ENCODE measurements around the gene WFDC12. TPM values are rescaled to one million over a fixed set of nuclear protein-coding genes. Genes with fewer than 3 reads are reported as not detected.

WFDC12 gene
- total and polyA plus RNA-seq, 2 donors (not counting 3 experiments of a cell fraction or from before 2014, with no cell fraction given): not detected

DNA sequence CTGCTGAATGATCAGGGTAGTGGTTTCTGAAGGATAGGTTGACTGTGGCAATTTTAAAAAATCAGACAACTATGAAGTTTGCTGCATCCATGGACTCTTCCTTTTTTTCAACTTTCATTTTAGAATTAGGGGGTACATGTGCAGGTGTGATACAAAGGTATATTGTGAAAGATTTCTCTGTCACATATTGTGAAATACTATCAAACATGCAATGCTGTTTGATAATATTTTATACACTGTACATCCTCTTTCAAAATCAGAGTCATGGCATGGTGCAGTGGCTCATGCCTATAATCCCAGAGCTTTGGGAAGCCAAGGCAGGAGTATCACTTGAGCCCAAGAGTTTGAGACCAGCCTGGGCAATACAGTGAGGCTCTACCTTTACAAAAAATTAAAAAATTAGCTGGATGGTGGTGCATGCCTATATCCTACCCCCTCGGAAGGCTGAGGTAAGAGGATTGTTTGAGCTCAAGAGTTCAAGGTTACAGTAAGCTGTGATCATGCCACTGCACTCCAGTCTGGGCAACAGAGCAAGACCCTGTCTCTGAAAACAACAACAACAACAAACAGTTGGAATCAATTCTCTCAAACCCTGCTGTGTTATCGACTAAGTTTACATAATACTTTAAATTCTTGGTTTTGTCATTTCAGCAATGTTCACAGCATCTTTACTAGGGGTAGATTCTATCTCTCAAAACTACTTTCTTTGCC lies 4.6 kb downstream of the WFDC12 start:
- no peak for DNase-seq (ENCODE audit: low read depth, low spot score)
- no peak for TF ChIP-seq EZH2 (IDR thresholded peaks at IDR 0.05; ENCODE audit: borderline replicate concordance, low read depth, low read length, severe bottlenecking)
- TF ChIP-seq, protein P1, sequence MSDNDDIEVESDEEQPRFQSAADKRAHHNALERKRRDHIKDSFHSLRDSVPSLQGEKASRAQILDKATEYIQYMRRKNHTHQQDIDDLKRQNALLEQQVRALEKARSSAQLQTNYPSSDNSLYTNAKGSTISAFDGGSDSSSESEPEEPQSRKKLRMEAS (IDR thresholded peaks at IDR 0.05; ENCODE audit: insufficient read depth, insufficient read length): no peak
- TF ChIP-seq, protein P2, sequence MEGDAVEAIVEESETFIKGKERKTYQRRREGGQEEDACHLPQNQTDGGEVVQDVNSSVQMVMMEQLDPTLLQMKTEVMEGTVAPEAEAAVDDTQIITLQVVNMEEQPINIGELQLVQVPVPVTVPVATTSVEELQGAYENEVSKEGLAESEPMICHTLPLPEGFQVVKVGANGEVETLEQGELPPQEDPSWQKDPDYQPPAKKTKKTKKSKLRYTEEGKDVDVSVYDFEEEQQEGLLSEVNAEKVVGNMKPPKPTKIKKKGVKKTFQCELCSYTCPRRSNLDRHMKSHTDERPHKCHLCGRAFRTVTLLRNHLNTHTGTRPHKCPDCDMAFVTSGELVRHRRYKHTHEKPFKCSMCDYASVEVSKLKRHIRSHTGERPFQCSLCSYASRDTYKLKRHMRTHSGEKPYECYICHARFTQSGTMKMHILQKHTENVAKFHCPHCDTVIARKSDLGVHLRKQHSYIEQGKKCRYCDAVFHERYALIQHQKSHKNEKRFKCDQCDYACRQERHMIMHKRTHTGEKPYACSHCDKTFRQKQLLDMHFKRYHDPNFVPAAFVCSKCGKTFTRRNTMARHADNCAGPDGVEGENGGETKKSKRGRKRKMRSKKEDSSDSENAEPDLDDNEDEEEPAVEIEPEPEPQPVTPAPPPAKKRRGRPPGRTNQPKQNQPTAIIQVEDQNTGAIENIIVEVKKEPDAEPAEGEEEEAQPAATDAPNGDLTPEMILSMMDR (IDR thresholded peaks at IDR 0.05; ENCODE audit: extremely low read depth in 1 of 2, insufficient read depth in 1 of 2, low read depth in 1 of 2, low read length in 2 of 2): no peak
- no peak for TF ChIP-seq GATA2 (IDR thresholded peaks at IDR 0.05; ENCODE audit: insufficient read depth, insufficient read length, low read depth, low read length)
- no peak for TF ChIP-seq POLR2A (IDR thresholded peaks at IDR 0.05; ENCODE audit: low read depth, low read length)
- TF ChIP-seq FOS (IDR thresholded peaks at IDR 0.05; ENCODE audit: borderline replicate concordance, insufficient read depth, low read length): no peak
- no peak for TF ChIP-seq POLR2AphosphoS5 (IDR thresholded peaks at IDR 0.05; ENCODE audit: insufficient read depth, low read depth, low read length)
- H3K27ac ChIP-seq (ENCODE audit: insufficient read depth, low read depth, low read length): no peak overlapping the region
- POLR2A ChIA-PET: no interaction called here
- H3K4me2 ChIP-seq (ENCODE audit: insufficient read depth, low read length): no peak overlapping the region
- no peaks in the 10 kb centered on the region for H3K79me2 ChIP-seq (ENCODE audit: control insufficient read depth, insufficient read depth, low read length)
- FAIRE-seq: no peak
- CTCF ChIA-PET: interaction anchor here (1.0 to 2.4 kb wide), 2 partner anchors 8 to 23 kb away, joined by 3 to 13 read pairs; no protein-coding TSS in a partner anchor
- H3K9me1 ChIP-seq (replicated peaks; ENCODE audit: control insufficient read depth, extremely low read depth, insufficient read depth, low read length): no peaks in the 10 kb centered on the region
- no TSS peak for BruUV-seq (replicated peaks)
- no peak overlapping the region for H3K9ac ChIP-seq (replicated peaks; ENCODE audit: extremely low read depth, insufficient read depth, low read length)
- no peaks in the 10 kb centered on the region for H3K9me3 ChIP-seq (replicated peaks; ENCODE audit: control insufficient read depth, insufficient read depth, low read length)
- no peaks in the 10 kb centered on the region for H3K4me1 ChIP-seq (ENCODE audit: control insufficient read depth, extremely low read depth, insufficient read depth, low read length)
- intact Hi-C loops (cut with micrococcal nuclease) (no loop called here), dilution Hi-C loops (cut with MboI; ENCODE audit: extremely low pct_ligation_motif_present, low sequenced_read_pairs) (no loop called here)
- H2AFZ ChIP-seq (ENCODE audit: low read depth, low read length): no peak overlapping the region
- no peaks in the 10 kb centered on the region for H4K20me1 ChIP-seq (replicated peaks; ENCODE audit: control insufficient read depth, extremely low read depth, insufficient read depth, low read length)
- peaks cover 2 to 5% of the 10 kb centered on the region in 2 experiments for H3K27me3 ChIP-seq (ENCODE audit: control insufficient read depth in 2 of 2, insufficient read depth in 2 of 2, low read length in 2 of 2)
- no peaks in the 10 kb centered on the region for H3K36me3 ChIP-seq (ENCODE audit: control insufficient read depth in 2 of 2, extremely low read depth in 1 of 2, insufficient read depth in 2 of 2, low read length in 2 of 2)
- H3K4me3 ChIP-seq (replicated peaks in 1 of 3; ENCODE audit: insufficient read depth in 1 of 3, low read depth in 1 of 3, low read length in 3 of 3): no peak overlapping the region

All from endothelial cell of umbilical vein (primary cell).